IMR-90 (cell line): ENCODE results near the gene SLC6A7. TPM values are rescaled to one million over a fixed set of nuclear protein-coding genes. Genes with fewer than 3 reads are reported as not detected.

Source experiments
- ATAC-seq: fragments of 200-7000 bp; cut with Tn5 transposase; 2 replicates; pipeline ENCODE4 v1.9.1; 2020; ENCODE audit warnings: low read depth, mild to moderate bottlenecking, moderate library complexity
- Bru-seq: library from RNA; stranded (reverse); fragments of 400-500 nt; gene quantifications from one replicate; lab custom pipeline; 2021; lab: Mats Ljungman, UMichigan
- BruChase-seq, 2 experiments: library from RNA; stranded (reverse); fragments of 400-500 nt; gene quantifications; one replicate each; lab custom pipeline; 2021; lab: Mats Ljungman, UMichigan
- BruUV-seq: library from RNA; stranded (reverse); fragments of 400-500 nt; replicated peaks from 2 replicates; lab custom pipeline; 2021; lab: Mats Ljungman, UMichigan
- CTCF ChIA-PET: fragments of 300-600 bp; formaldehyde crosslinking; extraction: SDS; loops from one replicate; lab custom pipeline; 2021; ENCODE audit warnings: antibody characterized with exemption; lab: Yijun Ruan, JAX
- POLR2A ChIA-PET: fragments of 300-600 bp; sonication (Branson Sonifier 250); formaldehyde crosslinking; loops from one replicate; lab custom pipeline; 2022; ENCODE audit warnings: antibody characterized with exemption; ENCODE audit not compliant: unreplicated experiment; lab: Charles Lee
- DNase-seq: peaks from one replicate; pipeline ENCODE4 v3.0.0; 2013
- H2AFZ ChIP-seq: replicated peaks from 2 replicates; pipeline ENCODE3; 2013; ENCODE audit warnings: low read length, mild to moderate bottlenecking; ENCODE audit not compliant: poor library complexity
- H2AK5ac ChIP-seq: 2 replicates; pipeline ENCODE4 v1.6.1; 2013; ENCODE audit warnings: low read depth, low read length, inconsistent platforms
- H2AK9ac ChIP-seq: replicated peaks from 2 replicates; pipeline ENCODE3; 2013; ENCODE audit warnings: mild to moderate bottlenecking, low read depth, low read length, moderate library complexity; ENCODE audit not compliant: poor library complexity
- H2BK120ac ChIP-seq: 2 replicates; pipeline ENCODE4 v1.6.1; 2013; ENCODE audit warnings: low read depth, low read length, inconsistent platforms
- H2BK15ac ChIP-seq: 3 replicates; pipeline ENCODE4 v1.6.1; 2013; ENCODE audit warnings: low read depth, low read length, inconsistent platforms
- H2BK20ac ChIP-seq: 2 replicates; pipeline ENCODE4 v1.6.1; 2013; ENCODE audit warnings: low read depth, mild to moderate bottlenecking, inconsistent platforms, low read length, moderate library complexity
- H2BK5ac ChIP-seq: 2 replicates; pipeline ENCODE4 v1.6.1; 2013; ENCODE audit warnings: mild to moderate bottlenecking, low read depth, low read length, inconsistent platforms; ENCODE audit not compliant: poor library complexity, severe bottlenecking
- H3K14ac ChIP-seq: replicated peaks from 2 replicates; pipeline ENCODE4 v1.6.1; 2013; ENCODE audit warnings: low read depth, low read length, inconsistent platforms
- H3K18ac ChIP-seq: 2 replicates; pipeline ENCODE4 v1.6.1; 2013; ENCODE audit warnings: low read depth, low read length, control low read depth
- H3K23ac ChIP-seq: 2 replicates; pipeline ENCODE4 v1.6.1; 2013; ENCODE audit warnings: low read depth, low read length, inconsistent platforms
- H3K27ac ChIP-seq: 2 replicates; pipeline ENCODE4 v1.5.1; 2013; ENCODE audit warnings: mild to moderate bottlenecking, control low read depth, low read length; ENCODE audit not compliant: insufficient read depth
- H3K27me3 ChIP-seq: 2 replicates; pipeline ENCODE4 v1.6.1; 2013; ENCODE audit warnings: low read length; ENCODE audit not compliant: control insufficient read depth, insufficient read depth
- H3K36me3 ChIP-seq: 2 replicates; pipeline ENCODE4 v1.6.1; 2013; ENCODE audit warnings: low read length, mixed read lengths; ENCODE audit not compliant: control insufficient read depth, insufficient read depth
- H3K4ac ChIP-seq: 2 replicates; pipeline ENCODE4 v1.6.1; 2013; ENCODE audit warnings: low read depth, low read length, inconsistent platforms
- H3K4me1 ChIP-seq: 2 replicates; pipeline ENCODE4 v1.6.1; 2013; ENCODE audit warnings: low read length, mixed read lengths; ENCODE audit not compliant: control insufficient read depth, insufficient read depth
- H3K4me2 ChIP-seq: 2 replicates; pipeline ENCODE4 v1.6.1; 2013; ENCODE audit warnings: low read depth, mild to moderate bottlenecking, control low read depth, low read length, moderate library complexity
- H3K4me3 ChIP-seq: 2 replicates; pipeline ENCODE4 v1.5.1; 2013; ENCODE audit warnings: low read depth, mild to moderate bottlenecking, control low read depth, low read length, moderate library complexity; ENCODE audit not compliant: insufficient read depth
- H3K56ac ChIP-seq: 2 replicates; pipeline ENCODE4 v1.6.1; 2013; ENCODE audit warnings: low read length, inconsistent platforms; ENCODE audit not compliant: insufficient read depth; ENCODE audit errors: extremely low read depth
- H3K79me1 ChIP-seq, 2 experiments: 2 replicates each; pipeline ENCODE4 v1.6.1; 2013; ENCODE audit warnings: low read length in 2 of 2, inconsistent platforms in 1 of 2, low read depth in 1 of 2
- H3K9ac ChIP-seq: 2 replicates; pipeline ENCODE4 v1.6.1; 2013; ENCODE audit warnings: low read depth, low read length, control low read depth
- H3K9me1 ChIP-seq: 2 replicates; pipeline ENCODE4 v1.6.1; 2013; ENCODE audit warnings: low read length, inconsistent platforms; ENCODE audit not compliant: insufficient read depth
- H3K9me3 ChIP-seq: 2 replicates; pipeline ENCODE4 v1.6.1; 2013; ENCODE audit warnings: low read length; ENCODE audit not compliant: control insufficient read depth, insufficient read depth
- H4K20me1 ChIP-seq: 2 replicates; pipeline ENCODE4 v1.6.1; 2013; ENCODE audit warnings: low read length, inconsistent platforms; ENCODE audit not compliant: insufficient read depth
- H4K5ac ChIP-seq: 2 replicates; pipeline ENCODE4 v1.6.1; 2013; ENCODE audit warnings: mild to moderate bottlenecking, low read depth, low read length, control low read depth
- H4K8ac ChIP-seq, 2 experiments: 2 replicates each; pipeline ENCODE4 v1.6.1; 2013; ENCODE audit warnings: low read depth in 2 of 2, low read length in 2 of 2, control low read depth in 1 of 2, inconsistent platforms in 1 of 2
- H4K91ac ChIP-seq: 2 replicates; pipeline ENCODE4 v1.6.1; 2013; ENCODE audit warnings: low read depth, low read length, inconsistent platforms; ENCODE audit not compliant: insufficient read depth
- MAZ ChIP-seq: IDR thresholded peaks from 2 replicates; pipeline ENCODE4 v1.6.1; 2012; ENCODE audit warnings: low read depth, mild to moderate bottlenecking, low read length, improper control_type of control experiment, moderate library complexity, borderline replicate concordance
- SMC3 ChIP-seq: fragments of 150-350 bp; IDR thresholded peaks from 2 replicates; pipeline ENCODE4 v1.6.1; 2016; ENCODE audit warnings: low read depth, mild to moderate bottlenecking, antibody characterized with exemption, low read length, moderate library complexity
- WGBS, 2 experiments: methylation state at CpG; one replicate each; pipeline versions ENCODE4 v1.1.5 to v1.1.7; 2013; ENCODE audit warnings: missing lambda C conversion rate in 2 of 2; ENCODE audit not compliant: insufficient read length in 1 of 2; ENCODE audit errors: extremely low coverage in 2 of 2; 5-methylcytosine and 5-hydroxymethylcytosine counted together
- dilution Hi-C: fragments of 300-500 bp; cut with HindIII; formaldehyde crosslinking; loops from one replicate; pipeline ENCODE4 v1.14.3; 2018; ENCODE audit warnings: low sequenced_read_pairs; ENCODE audit not compliant: unreplicated experiment
- in situ Hi-C: fragments of 300-500 bp; cut with MboI; formaldehyde crosslinking; loops from 3 replicates; pipeline ENCODE4 v1.14.3; 2019; ENCODE audit warnings: low sequenced_read_pairs, inconsistent platforms, mixed read lengths
- intact Hi-C: fragments of 100-400 bp; cut with micrococcal nuclease; formaldehyde crosslinking; loops from 2 replicates; pipeline ENCODE4 v1.10.0; 2022
- long read RNA-seq: library from polyadenylated mRNA; unstranded; transcript quantifications from one replicate; pipeline ENCODE4 v2.0.0, GENCODE V29; 2021; ENCODE audit not compliant: unreplicated experiment
- polyA plus RNA-seq, 3 experiments: library from polyadenylated mRNA; depleted of rRNA; stranded (reverse); fragments of >200 nt; gene quantifications; 2 replicates each; pipeline ENCODE4 v1.2.3, GENCODE V29; 2012; ENCODE audit warnings: low replicate concordance in 1 of 3
- total RNA-seq: library from RNA; depleted of rRNA; stranded (reverse); fragments of >200 nt; gene quantifications from 2 replicates; pipeline ENCODE4 v1.2.3, GENCODE V29; 2012; rRNA removed

SLC6A7 gene
- total RNA-seq (under 0.01 TPM in 1 of 2 replicates, not detected in the other), polyA plus RNA-seq (2012; rRNA removed) (not detected in 2 replicates), Bru-seq, nascent RNA (not detected), BruChase-seq, experiment 1, labeled RNA remaining after a 6-hour chase (percentile 3 among the genes with signal in this experiment), BruChase-seq, experiment 2, labeled RNA remaining after a 2-hour chase (not detected)
- 0.01 TPM in 1 of 2 replicates, not detected in the other for polyA plus RNA-seq (2012; cell fraction: cytosol; rRNA removed)
- polyA plus RNA-seq (2012; cell fraction: nucleus; rRNA removed; ENCODE audit: low replicate concordance) = 0.08 and 0.16 TPM in 2 replicates
- long read RNA-seq = 0 reads

GRCh38 chr5:150189728-150190502, at the start of gene SLC6A7:
Gene SLC6A7 (plus strand): TSS chr5:150190062. CDS start chr5:150190328, 266 bp downstream.
- ChIA-PET CTCF (no interaction called here), POLR2A (no interaction called here)
- no peak within 1 kb of the TSS; the same call in 1 of the 2 replicates for H3K4me2 ChIP-seq
- BruUV-seq = no TSS peak
- no peak within 1 kb of the TSS for H2BK15ac ChIP-seq
- no peak within 1 kb of the TSS for H2BK20ac ChIP-seq
- no peak within 1 kb of the TSS for H4K5ac ChIP-seq
- H3K27ac ChIP-seq = no peak within 1 kb of the TSS
- 3% methylated on average over 40 of the region's 58 CpGs; no CpG with 5 or more reads in 1 of the 2 experiments for WGBS, 2 experiments
- no peak within 1 kb of the TSS for H4K8ac ChIP-seq
- H4K91ac ChIP-seq = no peak within 1 kb of the TSS
- H2AFZ ChIP-seq = no peak within 1 kb of the TSS
- no peak within 1 kb of the TSS for H3K56ac ChIP-seq
- H3K79me1 ChIP-seq = no peaks in the 10 kb centered on the region
- H3K4me3 ChIP-seq = no peak within 1 kb of the TSS
- H3K9ac ChIP-seq = no peak within 1 kb of the TSS
- in situ Hi-C loops (no loop called here), intact Hi-C loops (no loop called here), dilution Hi-C loops (no loop called here)
- TF ChIP-seq SMC3 = no peak
- TF ChIP-seq MAZ = no peak
- H2BK5ac ChIP-seq = no peak within 1 kb of the TSS
- 0 out of 2 replicates have a peak within 1 kb of the TSS, but pooled peaks have one; percentile 25 for H3K23ac ChIP-seq
- DNase-seq (no peak), ATAC-seq (peak; percentile 35; the same call in 1 of the 2 replicates)
- H3K18ac ChIP-seq = no peak within 1 kb of the TSS
- peaks cover 2% of the 10 kb centered on the region; the same call in 1 of the 2 replicates for H3K4me1 ChIP-seq
- no peaks in the 10 kb centered on the region for H3K36me3 ChIP-seq
- H3K4ac ChIP-seq = no peak within 1 kb of the TSS
- peaks cover 4% of the 10 kb centered on the region; the same call in 1 of the 2 replicates for H3K9me1 ChIP-seq
- H2AK5ac ChIP-seq = no peak within 1 kb of the TSS
- H2BK120ac ChIP-seq = no peak within 1 kb of the TSS
- peaks cover 90% of the 10 kb centered on the region for H3K27me3 ChIP-seq
- no peak within 1 kb of the TSS for H2AK9ac ChIP-seq
- H3K9me3 ChIP-seq = no peaks in the 10 kb centered on the region
- no peaks in the 10 kb centered on the region for H4K20me1 ChIP-seq
- H3K14ac ChIP-seq = no peak within 1 kb of the TSS
